ENCODE results near the gene EDEM3. TPM values are rescaled to one million over a fixed set of nuclear protein-coding genes. Genes with fewer than 3 reads are reported as not detected.

The EDEM3 gene
- total and polyA plus RNA-seq, 2 donors (not counting 1 experiment from before 2014, with no cell fraction given) = 40.2 to 47.9 TPM

DNA sequence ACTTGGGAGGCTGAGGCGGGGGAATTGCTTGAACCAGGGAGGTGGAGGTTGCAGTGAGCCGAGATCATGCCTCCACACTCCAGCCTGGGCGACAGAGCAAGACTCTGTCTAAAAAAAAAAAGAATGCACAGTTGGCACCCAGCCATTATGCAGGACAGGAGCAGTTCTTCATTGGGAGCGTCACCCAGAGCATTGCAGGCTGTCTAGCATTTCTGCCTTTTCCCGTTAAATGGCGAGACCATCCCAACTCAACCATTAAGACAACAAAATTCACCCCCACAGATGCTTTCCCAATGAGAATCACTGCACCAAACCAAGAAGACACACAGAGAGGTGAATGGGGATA is 105.8 kb downstream of the EDEM3 start:
- Histone ChIP-seq H2AFZ (ENCODE audit: low read length) (no peak overlapping the region), H3K79me2 (ENCODE audit: control insufficient read depth, insufficient read depth, low read length) (no peaks in the 10 kb centered on the region), H3K4me3 (replicated peaks in 1 of 4; ENCODE audit: control extremely low read depth in 1 of 4, insufficient read depth in 1 of 4, low read depth in 3 of 4, low read length in 4 of 4) (no peak overlapping the region), H3K27ac (ENCODE audit: insufficient read depth, low read length) (no peak overlapping the region), H3K36me3 (ENCODE audit: control insufficient read depth, insufficient read depth, low read length) (no peaks in the 10 kb centered on the region), H3K4me2 (ENCODE audit: extremely low read depth, insufficient read depth, low read length) (no peak overlapping the region), H3K4me1 (ENCODE audit: control insufficient read depth, extremely low read depth, insufficient read depth, low read length) (peaks cover 9% of the 10 kb centered on the region), H3K9me3 (ENCODE audit: control insufficient read depth, insufficient read depth, low read depth, low read length) (no peaks in the 10 kb centered on the region), H3K27me3 (ENCODE audit: control insufficient read depth, insufficient read depth, low read length) (no peaks in the 10 kb centered on the region), H4K20me1 (ENCODE audit: control insufficient read depth, extremely low read depth, insufficient read depth, low read length) (no peaks in the 10 kb centered on the region), H3K9ac (ENCODE audit: insufficient read depth, low read length) (no peak overlapping the region)
- no peak for TF ChIP-seq EZH2 (IDR thresholded peaks at IDR 0.05; ENCODE audit: low read length, missing control alignments)
- TF ChIP-seq, protein P1, sequence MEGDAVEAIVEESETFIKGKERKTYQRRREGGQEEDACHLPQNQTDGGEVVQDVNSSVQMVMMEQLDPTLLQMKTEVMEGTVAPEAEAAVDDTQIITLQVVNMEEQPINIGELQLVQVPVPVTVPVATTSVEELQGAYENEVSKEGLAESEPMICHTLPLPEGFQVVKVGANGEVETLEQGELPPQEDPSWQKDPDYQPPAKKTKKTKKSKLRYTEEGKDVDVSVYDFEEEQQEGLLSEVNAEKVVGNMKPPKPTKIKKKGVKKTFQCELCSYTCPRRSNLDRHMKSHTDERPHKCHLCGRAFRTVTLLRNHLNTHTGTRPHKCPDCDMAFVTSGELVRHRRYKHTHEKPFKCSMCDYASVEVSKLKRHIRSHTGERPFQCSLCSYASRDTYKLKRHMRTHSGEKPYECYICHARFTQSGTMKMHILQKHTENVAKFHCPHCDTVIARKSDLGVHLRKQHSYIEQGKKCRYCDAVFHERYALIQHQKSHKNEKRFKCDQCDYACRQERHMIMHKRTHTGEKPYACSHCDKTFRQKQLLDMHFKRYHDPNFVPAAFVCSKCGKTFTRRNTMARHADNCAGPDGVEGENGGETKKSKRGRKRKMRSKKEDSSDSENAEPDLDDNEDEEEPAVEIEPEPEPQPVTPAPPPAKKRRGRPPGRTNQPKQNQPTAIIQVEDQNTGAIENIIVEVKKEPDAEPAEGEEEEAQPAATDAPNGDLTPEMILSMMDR (conservative IDR thresholded peaks at IDR 0.05 in 1 of 2, IDR thresholded peaks at IDR 0.05 in 1 of 2; ENCODE audit: low read depth in 1 of 2, low read length in 2 of 2) = no peak
- no peak for DNase-seq (ENCODE audit: low read depth in 2 of 2)

DNA sequence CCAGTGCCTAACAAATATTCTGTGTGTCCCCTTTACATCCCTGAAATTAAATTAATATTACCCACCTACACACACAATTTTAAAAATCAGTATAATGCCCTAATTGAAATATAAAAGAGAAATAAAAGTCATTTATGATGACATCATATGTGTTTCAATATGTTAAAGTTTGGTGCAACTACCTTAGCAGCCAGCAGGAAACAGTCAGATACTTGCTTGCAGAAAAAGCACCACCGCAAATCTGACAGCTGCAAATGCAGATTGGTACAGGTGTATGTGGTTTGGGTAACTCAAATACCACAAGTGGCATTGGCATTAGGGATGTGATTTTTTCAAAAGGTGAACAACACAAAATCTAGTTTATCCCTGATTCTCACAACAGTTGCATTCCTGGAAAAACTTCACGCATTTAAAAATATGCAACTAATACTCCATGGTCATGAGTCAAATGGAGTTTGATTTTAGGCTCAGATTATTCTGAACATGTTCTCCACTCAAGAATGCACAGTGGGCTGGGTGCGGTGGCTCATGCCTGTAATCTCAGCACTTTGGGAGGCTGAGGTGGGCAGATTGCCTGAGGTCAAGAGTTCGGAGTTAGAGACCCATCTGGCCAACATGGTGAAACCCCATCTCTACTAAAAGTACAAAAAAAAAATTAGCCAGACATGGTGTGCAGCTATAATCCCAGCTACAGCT is 106.3 kb downstream of the EDEM3 start:
- DNase-seq (ENCODE audit: low read depth in 2 of 2) = no peak
- TF ChIP-seq, protein P1 (conservative IDR thresholded peaks at IDR 0.05 in 1 of 2, IDR thresholded peaks at IDR 0.05 in 1 of 2; ENCODE audit: low read depth in 1 of 2, low read length in 2 of 2) = no peak
- no peak for TF ChIP-seq EZH2 (IDR thresholded peaks at IDR 0.05; ENCODE audit: low read length, missing control alignments)
- Histone ChIP-seq H3K79me2 (ENCODE audit: control insufficient read depth, insufficient read depth, low read length) (no peaks in the 10 kb centered on the region), H3K9me3 (ENCODE audit: control insufficient read depth, insufficient read depth, low read depth, low read length) (no peaks in the 10 kb centered on the region), H3K9ac (ENCODE audit: insufficient read depth, low read length) (no peak overlapping the region), H4K20me1 (ENCODE audit: control insufficient read depth, extremely low read depth, insufficient read depth, low read length) (no peaks in the 10 kb centered on the region), H3K4me1 (ENCODE audit: control insufficient read depth, extremely low read depth, insufficient read depth, low read length) (peaks cover 9% of the 10 kb centered on the region), H3K27me3 (ENCODE audit: control insufficient read depth, insufficient read depth, low read length) (peaks cover under 1% of the 10 kb centered on the region), H3K4me3 (replicated peaks in 1 of 4; ENCODE audit: control extremely low read depth in 1 of 4, insufficient read depth in 1 of 4, low read depth in 3 of 4, low read length in 4 of 4) (no peak overlapping the region), H3K4me2 (ENCODE audit: extremely low read depth, insufficient read depth, low read length) (no peak overlapping the region), H3K36me3 (ENCODE audit: control insufficient read depth, insufficient read depth, low read length) (no peaks in the 10 kb centered on the region), H3K27ac (ENCODE audit: insufficient read depth, low read length) (no peak overlapping the region), H2AFZ (ENCODE audit: low read length) (no peak overlapping the region)

DNA sequence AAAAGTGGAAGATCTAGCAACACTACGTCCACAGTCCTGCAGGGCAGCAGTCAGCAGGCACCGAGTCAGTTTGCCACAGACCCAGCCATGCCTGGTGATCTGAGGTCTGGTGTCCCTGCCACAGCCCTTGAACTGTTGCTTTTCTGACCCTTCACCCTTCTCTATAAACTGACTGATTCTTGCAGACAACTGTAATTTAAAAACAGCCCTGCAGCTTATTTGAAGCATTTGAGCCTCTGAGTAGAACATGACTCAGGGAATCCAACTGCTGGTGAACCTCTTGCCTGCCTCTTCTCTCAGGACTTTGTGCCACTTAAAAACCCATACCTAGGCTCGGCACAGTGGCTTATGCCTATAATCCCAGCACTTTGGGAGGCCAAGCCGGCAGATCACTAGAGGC is 107.2 kb downstream of the EDEM3 start:
- peaks cover 2% of the 10 kb centered on the region for H3K27me3 ChIP-seq (ENCODE audit: control insufficient read depth, insufficient read depth, low read length)
- no peaks in the 10 kb centered on the region for H3K36me3 ChIP-seq (ENCODE audit: control insufficient read depth, insufficient read depth, low read length)
- H3K4me3 ChIP-seq (replicated peaks in 1 of 4; ENCODE audit: control extremely low read depth in 1 of 4, insufficient read depth in 1 of 4, low read depth in 3 of 4, low read length in 4 of 4) = no peak overlapping the region
- no peak overlapping the region for H2AFZ ChIP-seq (ENCODE audit: low read length)
- H3K9ac ChIP-seq (ENCODE audit: insufficient read depth, low read length) = no peak overlapping the region
- H3K4me2 ChIP-seq (ENCODE audit: extremely low read depth, insufficient read depth, low read length) = no peak overlapping the region
- H3K9me3 ChIP-seq (ENCODE audit: control insufficient read depth, insufficient read depth, low read depth, low read length) = no peaks in the 10 kb centered on the region
- DNase-seq (ENCODE audit: low read depth in 2 of 2) = peak in 1 of 2 donors; percentile 47
- no peak overlapping the region for H3K27ac ChIP-seq (ENCODE audit: insufficient read depth, low read length)
- no peaks in the 10 kb centered on the region for H3K79me2 ChIP-seq (ENCODE audit: control insufficient read depth, insufficient read depth, low read length)
- H3K4me1 ChIP-seq (ENCODE audit: control insufficient read depth, extremely low read depth, insufficient read depth, low read length) = peaks cover 9% of the 10 kb centered on the region
- no peak for TF ChIP-seq EZH2 (IDR thresholded peaks at IDR 0.05; ENCODE audit: low read length, missing control alignments)
- TF ChIP-seq, protein P1 (conservative IDR thresholded peaks at IDR 0.05 in 1 of 2, IDR thresholded peaks at IDR 0.05 in 1 of 2; ENCODE audit: low read depth in 1 of 2, low read length in 2 of 2) = no peak
- no peaks in the 10 kb centered on the region for H4K20me1 ChIP-seq (ENCODE audit: control insufficient read depth, extremely low read depth, insufficient read depth, low read length)

Measured in fibroblast of lung (primary cell).